Hematopoietic multipotent progenitor cell treated with erythropoietin and hydrocortisone succinate and interleukin-3 and kit ligand, for 8 days (in vitro differentiated cells): Measurements from ENCODE around the gene A4GNT.
"Not testable (repeated sequence)": the region's sequence is repeated elsewhere in the genome, so short reads cannot be mapped to it uniquely, and the experiment has no call there.

Experiments
- DNase-seq: peaks from one replicate; pipeline ENCODE4 v3.0.0-alpha.2; 2015

A4GNT gene

GRCh38 chr3:138118612-138119422, 13.4 kb downstream of the A4GNT start:
- DNase-seq, result peak; percentile 62

DNA sequence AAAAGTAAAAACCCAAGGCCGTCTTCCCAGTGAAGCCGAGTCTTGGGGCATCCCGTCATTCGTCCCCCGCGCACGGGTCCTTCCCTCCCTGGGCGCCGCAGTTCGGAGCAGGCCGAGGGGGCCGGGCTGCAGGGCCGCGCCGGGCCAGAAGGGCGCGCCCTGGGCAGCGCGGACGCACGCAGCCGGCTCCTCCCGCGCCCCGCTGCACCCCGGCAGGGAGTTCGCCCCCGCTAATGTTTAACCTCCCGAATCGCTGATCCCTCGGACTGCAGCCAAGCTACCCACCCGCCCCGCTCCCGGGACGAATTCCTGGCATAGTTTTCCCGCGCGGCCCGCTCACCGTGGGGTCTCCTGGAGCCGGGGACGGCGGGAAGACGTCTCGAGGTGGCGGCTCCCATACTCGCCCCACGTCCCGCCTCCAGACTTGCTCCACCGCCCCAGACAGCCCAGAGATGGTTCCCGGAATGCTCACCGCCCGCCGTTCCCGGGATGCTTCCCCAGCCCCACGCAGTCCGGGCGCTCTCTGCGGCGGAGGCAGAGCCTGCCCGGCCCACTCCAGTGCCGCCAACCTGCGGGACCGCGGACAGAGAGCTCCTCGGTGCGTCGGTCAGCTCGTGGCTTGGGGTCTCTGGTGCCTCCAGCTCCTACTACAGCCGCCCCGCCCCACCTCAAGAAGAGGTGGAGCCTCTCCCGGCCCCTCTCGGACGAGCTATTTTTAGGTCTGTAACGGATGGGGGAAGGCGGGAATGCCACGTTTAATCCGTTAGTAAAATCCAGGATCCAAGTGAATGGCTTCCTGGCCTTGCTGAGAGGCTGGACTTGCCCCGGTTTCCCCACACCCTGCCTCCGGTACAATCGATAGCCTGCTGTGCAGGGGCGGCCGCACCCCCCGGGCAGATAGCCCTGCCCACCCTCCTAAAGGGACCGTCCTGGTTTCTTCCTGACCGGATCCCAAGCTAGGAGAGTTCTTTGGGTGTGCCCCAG, 16.9 kb downstream of the A4GNT start, which contains the start of gene DZIP1L:
Gene DZIP1L (minus strand): TSS at position 621 of the 984 bp plus-strand sequence. CDS start 11,637 bp downstream, outside the sequence.
- DNase-seq, result peak; percentile 19

DNA sequence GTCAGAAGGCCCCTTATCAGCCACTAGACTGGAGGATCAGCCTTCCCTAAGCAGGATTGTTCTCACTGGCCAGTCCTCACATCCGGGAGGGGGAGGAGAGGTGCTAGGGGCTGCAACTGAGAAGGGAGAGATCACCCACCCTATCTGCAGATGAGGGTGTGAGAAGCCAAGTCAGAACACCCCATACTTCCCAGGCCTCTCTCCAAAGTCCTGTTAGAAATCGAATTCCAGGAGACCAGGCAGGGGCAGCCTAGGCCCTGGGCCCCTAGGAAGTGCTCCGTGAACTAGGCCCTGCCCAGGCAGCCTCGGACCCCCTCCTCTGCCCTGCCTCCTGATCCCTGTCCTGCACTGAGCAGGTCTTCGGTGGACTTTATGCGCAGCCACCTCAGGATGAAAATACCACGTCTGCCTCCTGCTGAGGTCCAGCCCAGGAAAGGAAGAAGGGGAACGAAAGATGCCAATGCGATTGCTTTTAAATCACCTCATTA, 17.7 kb downstream of the A4GNT start:
- DNase-seq, result no peak

DNA sequence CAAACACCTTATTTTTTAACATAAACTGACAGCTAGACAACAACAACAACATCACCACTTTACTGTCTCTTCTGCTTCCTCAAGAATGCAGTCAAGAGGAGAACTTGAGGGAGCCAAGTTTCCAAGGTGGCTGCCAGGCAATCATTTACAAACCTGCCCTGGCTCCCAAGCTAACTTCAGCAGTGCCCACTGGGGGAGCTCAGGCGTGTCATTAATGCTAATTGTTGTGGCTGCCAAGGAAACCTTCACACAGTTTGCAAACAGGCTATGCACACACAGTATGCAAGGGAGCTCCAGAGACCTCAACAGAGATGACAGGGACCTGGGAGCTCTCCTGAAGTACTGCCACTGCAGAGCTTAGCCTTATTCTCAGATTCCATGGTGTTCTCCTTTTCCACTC, 18.9 kb downstream of the A4GNT start:
- DNase-seq, result no peak

GRCh38 chr3:138112362-138112761, 19.8 kb downstream of the A4GNT start:
- no peak for DNase-seq

DNA sequence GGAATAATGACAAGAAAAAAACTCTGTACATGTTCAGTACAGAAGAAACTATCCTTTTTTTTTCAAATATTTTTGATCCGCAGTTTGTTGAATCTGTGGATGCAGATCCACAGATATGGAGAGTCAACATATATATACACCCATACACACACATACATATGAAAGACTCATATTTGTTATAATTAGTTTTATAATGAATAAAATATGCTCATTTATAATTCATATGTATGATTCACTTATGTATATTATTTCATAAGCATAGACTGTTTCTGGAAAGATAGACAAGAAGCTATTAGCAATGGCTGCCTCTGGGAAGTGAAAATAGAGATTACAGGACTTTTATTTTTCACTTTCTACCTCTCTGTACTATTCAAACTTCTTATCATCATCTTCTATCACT, 26.6 kb downstream of the A4GNT start:
- no peak for DNase-seq

GRCh38 chr3:138103466-138103865, 28.7 kb downstream of the A4GNT start:
- DNase-seq, result no peak

GRCh38 chr3:138101351-138101940, 30.7 kb downstream of the A4GNT start:
- not testable (repeated sequence) for DNase-seq

GRCh38 chr3:138099417-138099816, 32.8 kb downstream of the A4GNT start:
- no peak for DNase-seq

- DNase-seq, result no peak
Measured at GRCh38 chr3:138097192-138098172, 34.7 kb downstream of the A4GNT start.

DNA sequence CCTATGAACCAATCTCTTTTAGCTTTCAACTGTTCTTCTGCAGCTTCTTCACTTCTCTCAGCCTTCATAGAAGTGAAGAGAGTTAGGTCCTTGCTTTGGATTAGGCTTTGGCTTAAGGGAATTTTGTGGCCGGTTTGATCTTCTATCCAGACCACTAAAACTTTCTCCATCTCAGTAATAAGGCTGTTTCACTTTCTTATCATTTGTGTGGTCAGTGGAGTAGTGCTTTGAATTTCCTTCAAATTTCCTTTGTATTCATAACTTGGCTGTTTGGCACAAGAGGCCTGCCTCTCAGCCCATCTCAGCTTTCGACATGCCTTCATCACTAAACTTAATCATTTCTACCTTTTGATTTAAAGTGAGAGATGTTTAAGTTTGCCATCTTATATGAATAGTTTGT, 38.5 kb downstream of the A4GNT start:
- no peak for DNase-seq

- DNase-seq, result no peak
Measured at GRCh38 chr3:138092023-138092422, 40.2 kb downstream of the A4GNT start.

GRCh38 chr3:138089091-138089490, 43.1 kb downstream of the A4GNT start:
- DNase-seq, result no peak

GRCh38 chr3:138085745-138086144, 46.4 kb downstream of the A4GNT start:
- DNase-seq, result not testable (repeated sequence)

DNA sequence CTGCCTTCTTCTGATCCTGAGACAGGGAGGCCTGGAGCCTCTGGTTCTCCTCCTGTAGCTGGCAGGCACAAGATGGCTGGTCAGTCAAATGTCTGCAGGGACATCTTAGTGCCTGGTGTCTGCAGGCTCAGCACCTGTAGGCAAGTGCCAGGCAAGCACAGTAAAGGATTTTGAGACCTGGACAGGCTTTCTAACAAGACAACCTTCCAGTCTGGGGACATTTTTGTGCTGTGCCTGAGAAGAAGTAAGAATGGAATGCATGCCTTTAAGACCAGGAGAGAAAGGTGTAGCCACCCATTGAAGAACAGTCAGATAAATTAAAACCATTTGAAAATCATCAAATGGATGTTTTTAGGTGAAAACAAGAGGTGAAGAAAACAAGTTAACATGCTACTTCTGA, 48.0 kb downstream of the A4GNT start:
- DNase-seq, result no peak

- DNase-seq, result no peak
Measured at GRCh38 chr3:138082992-138083386, 49.2 kb downstream of the A4GNT start.

- DNase-seq, result peak; percentile 39
Measured at GRCh38 chr3:138082085-138082991, 49.9 kb downstream of the A4GNT start.

GRCh38 chr3:138081371-138082084, 50.7 kb downstream of the A4GNT start:
- no peak for DNase-seq

DNA sequence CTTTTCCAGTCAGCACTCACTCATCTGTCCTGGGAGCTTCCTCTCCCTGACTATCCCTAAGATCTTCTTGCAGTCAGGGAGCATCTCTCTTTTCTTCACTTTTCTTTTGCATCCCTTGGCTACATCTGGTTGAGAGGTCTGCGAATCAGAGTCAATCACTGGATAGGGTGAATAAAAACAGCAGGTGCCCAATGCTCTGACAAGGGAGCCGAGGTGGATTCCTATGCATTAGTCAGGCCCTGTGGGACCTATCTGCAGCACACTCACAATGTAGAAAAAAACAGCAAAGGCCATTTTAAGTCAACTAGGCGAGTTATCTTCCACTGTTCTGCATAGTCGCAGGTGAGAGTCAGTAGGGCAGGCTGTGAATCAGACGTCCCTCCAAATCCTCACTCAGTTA, 52.3 kb downstream of the A4GNT start:
- no peak for DNase-seq

DNA sequence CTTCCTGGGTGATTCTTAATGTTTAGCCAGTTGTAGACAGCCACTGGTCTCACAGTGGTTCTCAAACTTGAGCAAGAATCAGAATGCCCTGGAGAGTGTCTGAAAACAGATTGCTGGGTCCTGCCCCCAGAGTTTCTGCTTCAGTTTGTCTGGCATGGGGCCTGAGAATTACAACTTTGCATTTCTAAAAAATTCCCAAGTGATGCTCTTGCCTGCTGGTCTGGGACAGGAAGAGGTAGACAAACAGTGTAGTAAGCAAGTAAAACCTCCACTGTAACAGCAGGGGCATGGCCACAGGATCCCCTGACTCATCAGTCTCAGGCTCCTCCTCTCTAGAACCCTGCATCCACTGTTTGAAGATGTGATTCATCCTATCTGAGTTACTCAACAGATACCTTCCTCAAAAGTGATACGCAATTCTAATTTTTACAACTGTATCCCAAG, 53.3 kb downstream of the A4GNT start:
- DNase-seq, result no peak
